Brain microvascular endothelial cell (primary cell): Measurements from ENCODE around the gene UFL1.
"Not testable (repeated sequence)": the region's sequence is repeated elsewhere in the genome, so short reads cannot be mapped to it uniquely, and the experiment has no call there.

Source experiments
- DNase-seq: peaks from one replicate; pipeline ENCODE4 v3.0.0-alpha.2; 2020
- H3K27ac ChIP-seq: fragments of 250-450 bp; sonication (Bioruptor Pico); 2 replicates; pipeline ENCODE4 v1.5.1; 2020; ENCODE audit warnings: mild to moderate bottlenecking, moderate library complexity
- H3K27me3 ChIP-seq: fragments of 250-450 bp; sonication (Bioruptor Pico); replicated peaks from 2 replicates; pipeline ENCODE4 v1.5.1; 2020; ENCODE audit warnings: mild to moderate bottlenecking
- H3K36me3 ChIP-seq: fragments of 250-450 bp; sonication (Bioruptor Pico); replicated peaks from 2 replicates; pipeline ENCODE4 v1.5.1; 2020; ENCODE audit warnings: mild to moderate bottlenecking
- H3K4me3 ChIP-seq: 2 replicates; pipeline ENCODE4 v1.5.1; 2011; ENCODE audit warnings: low read depth, mild to moderate bottlenecking, control low read depth, low read length, moderate library complexity
- in situ Hi-C: cut with HindIII; loops from 2 replicates; pipeline ENCODE4 v1.10.0; 2017; ENCODE audit warnings: low sequenced_read_pairs, low pct_ligation_motif_present
- TF ChIP-seq, protein P1 (sequence below): IDR thresholded peaks from 2 replicates; pipeline ENCODE4 v1.5.1; 2011; ENCODE audit warnings: low read depth, mild to moderate bottlenecking, moderate library complexity, low read length, control low read depth, inconsistent platforms; ENCODE audit errors: missing control alignments

UFL1 gene

DNA sequence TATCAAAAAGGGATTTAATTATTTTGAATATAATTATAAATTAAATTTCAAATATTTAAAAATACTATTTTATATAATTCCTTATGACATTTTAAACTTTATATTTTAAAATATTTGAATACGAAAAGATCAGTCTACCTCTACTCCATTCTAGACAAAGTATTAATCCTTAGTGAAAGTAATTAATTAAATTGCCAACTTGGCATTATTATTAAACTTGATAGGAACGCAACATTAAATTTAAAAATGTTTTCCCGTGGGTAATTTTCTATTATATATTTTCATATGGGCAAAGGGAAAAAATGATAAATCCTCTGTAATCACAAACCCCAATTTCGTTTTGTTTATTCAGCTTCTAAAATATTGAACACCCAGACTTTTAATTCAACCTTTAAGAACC is 33.0 kb downstream of the UFL1 start:
- Histone ChIP-seq H3K4me3 (no peak overlapping the region), H3K27ac (no peak overlapping the region), H3K27me3 (no peaks in the 10 kb centered on the region), H3K36me3 (peaks cover 23% of the 10 kb centered on the region)
- in situ Hi-C loops = no loop called here
- TF ChIP-seq, protein P1, sequence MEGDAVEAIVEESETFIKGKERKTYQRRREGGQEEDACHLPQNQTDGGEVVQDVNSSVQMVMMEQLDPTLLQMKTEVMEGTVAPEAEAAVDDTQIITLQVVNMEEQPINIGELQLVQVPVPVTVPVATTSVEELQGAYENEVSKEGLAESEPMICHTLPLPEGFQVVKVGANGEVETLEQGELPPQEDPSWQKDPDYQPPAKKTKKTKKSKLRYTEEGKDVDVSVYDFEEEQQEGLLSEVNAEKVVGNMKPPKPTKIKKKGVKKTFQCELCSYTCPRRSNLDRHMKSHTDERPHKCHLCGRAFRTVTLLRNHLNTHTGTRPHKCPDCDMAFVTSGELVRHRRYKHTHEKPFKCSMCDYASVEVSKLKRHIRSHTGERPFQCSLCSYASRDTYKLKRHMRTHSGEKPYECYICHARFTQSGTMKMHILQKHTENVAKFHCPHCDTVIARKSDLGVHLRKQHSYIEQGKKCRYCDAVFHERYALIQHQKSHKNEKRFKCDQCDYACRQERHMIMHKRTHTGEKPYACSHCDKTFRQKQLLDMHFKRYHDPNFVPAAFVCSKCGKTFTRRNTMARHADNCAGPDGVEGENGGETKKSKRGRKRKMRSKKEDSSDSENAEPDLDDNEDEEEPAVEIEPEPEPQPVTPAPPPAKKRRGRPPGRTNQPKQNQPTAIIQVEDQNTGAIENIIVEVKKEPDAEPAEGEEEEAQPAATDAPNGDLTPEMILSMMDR = no peak
- no peak for DNase-seq

DNA sequence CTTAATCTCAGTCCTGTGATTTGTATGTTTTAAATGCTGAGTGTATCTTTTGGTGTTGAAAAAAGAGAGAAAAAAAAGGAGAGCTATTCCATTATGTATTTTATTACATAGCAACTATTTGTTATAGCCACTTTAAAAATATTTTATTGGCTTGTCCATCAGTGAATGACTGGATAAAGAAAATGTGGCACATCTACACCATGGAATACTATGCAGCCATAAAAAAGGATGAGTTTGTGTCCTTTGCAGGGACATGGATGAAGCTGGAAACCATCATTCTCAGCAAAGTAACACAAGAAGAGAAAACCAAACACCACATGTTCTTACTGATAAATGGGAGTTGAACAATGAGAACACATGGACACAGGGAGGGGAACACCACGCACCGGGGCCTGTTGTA is 38.1 kb downstream of the UFL1 start:
- H3K27ac ChIP-seq, H3K4me3 ChIP-seq, DNase-seq, in situ Hi-C loops, H3K36me3 ChIP-seq, H3K27me3 ChIP-seq: not testable (repeated sequence)

DNA sequence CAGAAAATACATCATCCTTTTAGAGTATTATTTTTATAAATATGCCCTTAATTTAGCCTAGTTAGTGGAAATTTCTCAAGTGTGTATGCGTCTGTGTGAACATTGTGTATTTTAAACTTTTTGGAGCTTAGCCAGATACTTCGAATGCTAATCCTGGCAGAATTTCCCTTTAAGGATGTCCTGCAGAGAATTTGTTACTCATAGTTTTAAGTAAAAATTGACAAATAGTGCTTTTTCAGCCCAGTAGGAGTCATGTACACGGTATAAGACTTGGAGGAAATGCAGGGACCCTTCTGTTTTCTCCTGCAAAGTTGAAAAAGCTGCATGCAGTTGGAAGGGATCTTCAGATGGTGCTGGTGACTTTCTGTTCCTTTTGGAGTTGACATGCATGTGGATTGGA is 41.3 kb downstream of the UFL1 start, which contains the start of gene FHL5:
Gene FHL5 (plus strand): TSS at position 243 of the 400 bp plus-strand sequence. CDS start 40,486 bp downstream, outside the sequence.
- DNase-seq = no peak
- TF ChIP-seq, protein P1 = no peak
- Histone ChIP-seq H3K27me3 (no peaks in the 10 kb centered on the region), H3K4me3 (no peak within 1 kb of the TSS), H3K36me3 (no peaks in the 10 kb centered on the region), H3K27ac (no peak within 1 kb of the TSS)
- in situ Hi-C loops = no loop called here

DNA sequence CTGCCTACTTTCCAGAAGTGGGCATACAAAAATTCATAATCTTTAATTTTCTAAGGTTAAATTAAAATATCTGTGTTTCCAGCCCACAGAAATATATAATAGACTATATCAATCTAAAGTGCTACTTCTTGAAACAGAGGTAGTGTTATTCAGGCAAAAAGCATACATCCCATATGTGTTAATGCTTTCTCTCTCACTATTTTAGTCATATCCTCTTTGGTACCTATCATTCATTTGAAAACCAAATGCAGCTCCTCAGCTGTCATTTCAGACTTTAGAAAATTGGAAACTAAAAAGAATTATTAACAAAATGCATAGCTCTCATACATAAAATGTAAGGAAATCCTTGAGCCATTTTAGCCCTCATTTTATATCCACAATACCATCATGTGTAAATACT is 42.2 kb downstream of the UFL1 start:
- DNase-seq = no peak
- TF ChIP-seq, protein P1 = no peak
- H3K36me3 ChIP-seq = no peaks in the 10 kb centered on the region
- in situ Hi-C loops = no loop called here
- H3K4me3 ChIP-seq = no peak overlapping the region
- H3K27ac ChIP-seq = no peak overlapping the region
- H3K27me3 ChIP-seq = no peaks in the 10 kb centered on the region

DNA sequence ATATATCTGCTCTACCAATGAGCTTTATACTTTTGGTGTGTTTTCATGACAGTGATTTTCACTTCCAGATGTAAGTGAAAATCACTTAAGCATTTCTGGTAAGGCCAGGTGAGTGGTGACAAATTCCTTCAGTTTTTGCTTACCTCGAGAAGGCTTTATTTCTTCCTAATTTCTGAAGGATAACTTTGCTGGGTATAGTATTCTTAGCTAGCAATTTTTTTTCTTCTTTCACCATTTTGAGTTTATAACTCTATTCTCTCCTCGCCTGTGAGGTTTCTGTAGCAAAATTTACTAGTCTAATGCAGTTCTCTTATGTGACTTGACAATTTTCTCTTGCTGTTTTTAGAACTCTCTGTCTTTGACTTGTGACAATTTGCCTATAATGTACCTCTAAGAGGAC is 48.4 kb downstream of the UFL1 start:
- Histone ChIP-seq H3K36me3 (no peaks in the 10 kb centered on the region), H3K4me3 (no peak overlapping the region), H3K27ac (no peak overlapping the region), H3K27me3 (no peaks in the 10 kb centered on the region)
- in situ Hi-C loops = no loop called here
- TF ChIP-seq, protein P1 = no peak
- no peak for DNase-seq

DNA sequence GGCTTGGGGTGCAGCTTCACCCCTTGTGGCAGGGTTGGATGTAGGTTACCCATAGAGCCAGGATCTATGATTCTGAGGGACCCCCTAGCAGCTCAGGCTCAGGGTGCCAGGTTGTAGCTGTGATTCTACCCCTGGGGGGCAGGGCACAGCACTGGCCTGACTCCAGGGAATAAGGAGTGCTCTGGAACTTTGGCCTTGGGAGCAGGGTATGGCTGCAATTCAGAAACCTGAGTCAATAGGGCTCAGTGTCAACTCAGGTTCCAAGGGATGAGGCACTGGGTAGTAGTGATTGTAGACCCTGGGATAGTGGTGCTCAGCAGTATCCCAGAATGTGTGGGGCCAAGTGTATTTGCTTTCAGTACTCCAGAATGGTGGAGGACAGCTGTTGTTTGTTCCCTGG is 49.9 kb downstream of the UFL1 start:
- DNase-seq = no peak
- H3K27ac ChIP-seq = no peak overlapping the region
- H3K36me3 ChIP-seq = no peaks in the 10 kb centered on the region
- TF ChIP-seq, protein P1 = no peak
- H3K4me3 ChIP-seq = no peak overlapping the region
- in situ Hi-C loops = no loop called here
- H3K27me3 ChIP-seq = no peaks in the 10 kb centered on the region

DNA sequence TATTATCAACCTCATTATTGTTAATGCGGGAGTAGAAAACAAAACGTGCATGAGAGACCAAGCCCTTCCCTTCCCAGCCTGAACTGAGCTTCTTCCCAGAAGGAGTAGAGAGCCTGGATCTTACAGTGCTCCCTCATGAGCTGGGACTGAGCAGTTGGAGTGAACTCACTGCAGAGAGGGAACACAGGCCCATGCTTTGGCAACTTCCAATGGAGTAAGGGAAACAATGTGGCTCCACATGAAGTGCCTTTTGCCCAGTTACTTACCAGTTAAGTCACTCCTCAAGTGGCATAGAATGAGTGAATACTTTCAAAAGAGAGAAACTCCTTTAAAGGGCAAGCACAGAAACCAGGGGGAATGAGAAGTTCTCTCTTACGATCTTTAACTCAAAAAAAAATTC is 53.8 kb downstream of the UFL1 start:
- TF ChIP-seq, protein P1 = no peak
- Histone ChIP-seq H3K27me3 (no peaks in the 10 kb centered on the region), H3K36me3 (no peaks in the 10 kb centered on the region), H3K4me3 (no peak overlapping the region), H3K27ac (no peak overlapping the region)
- in situ Hi-C loops = no loop called here
- no peak for DNase-seq
